HCT116 (cell line): Measurements from ENCODE around the gene FOS. TPM values are rescaled to one million over a fixed set of nuclear protein-coding genes. Genes with fewer than 3 reads are reported as not detected.

Experiments used
- ATAC-seq: fragments of 200-7000 bp; cut with Tn5 transposase; 2 replicates; pipeline ENCODE4 v1.9.1; 2020; ENCODE audit warnings: mild to moderate bottlenecking, moderate library complexity
- BruUV-seq: library from RNA; stranded (reverse); fragments of 400-500 nt; replicated peaks from 2 replicates; lab custom pipeline; 2021; lab: Mats Ljungman, UMichigan
- CTCF ChIA-PET: fragments of 300-600 bp; sonication (Branson Sonifier 250); formaldehyde crosslinking; loops from one replicate; lab custom pipeline; 2021; ENCODE audit warnings: antibody characterized with exemption; lab: Charles Lee
- POLR2A ChIA-PET: fragments of 300-600, 350-600 bp; sonication (Branson Sonifier 250); formaldehyde crosslinking; loops from one replicate; lab custom pipeline; 2021; ENCODE audit warnings: antibody characterized with exemption; lab: Charles Lee
- RAD21 ChIA-PET, 2 experiments: fragments of 300-600 bp; sonication (Branson Sonifier 250); formaldehyde crosslinking; loops; one replicate each; lab custom pipeline; 2023; ENCODE audit warnings: low total read pairs in 2 of 2; ENCODE audit not compliant: uncharacterized antibody in 2 of 2, unreplicated experiment in 2 of 2, low non-redundant PET in 1 of 2; lab: Charles Lee
- DNase-seq: peaks from one replicate; pipeline ENCODE4 v3.0.0-alpha.2; 2010; ENCODE audit warnings: low read depth, low spot score
- H2AFZ ChIP-seq: fragments of 200-600 bp; shearing (Covaris generic), sonication (generic); 2 replicates; pipeline ENCODE4 v1.6.1; 2017; ENCODE audit warnings: low read depth, mixed run types, mixed read lengths, antibody characterized with exemption, low read length; ENCODE audit not compliant: poor library complexity, severe bottlenecking
- H3K27ac ChIP-seq: 2 replicates; pipeline ENCODE4 v1.5.1; 2012; ENCODE audit warnings: low read depth, low read length
- H3K27me3 ChIP-seq: fragments of 200-600 bp; sonication (generic); 2 replicates; pipeline ENCODE4 v1.6.1; 2016; ENCODE audit warnings: mixed run types, low read length, mixed read lengths; ENCODE audit not compliant: insufficient read depth
- H3K36me3 ChIP-seq, 2 experiments: fragments of 200-500 bp in 1 of 2; fragments of 200-600 bp in 1 of 2; sonication (Bioruptor generic) in 1 of 2; sonication (generic) in 1 of 2; 2 replicates each; pipeline versions ENCODE4 v1.5.1 to v1.6.1; 2014 to 2016; ENCODE audit warnings: low read length in 2 of 2, inconsistent platforms in 1 of 2, mixed read lengths in 1 of 2, mixed run types in 1 of 2; ENCODE audit not compliant: insufficient read depth in 2 of 2, control insufficient read depth in 1 of 2
- H3K4me1 ChIP-seq, 2 experiments: fragments of 200-600 bp in 1 of 2; sonication (generic) in 1 of 2; 2 replicates each; pipeline versions ENCODE4 v1.5.1 to v1.6.1; 2012 to 2017; ENCODE audit warnings: low read length in 2 of 2, inconsistent platforms in 1 of 2, mild to moderate bottlenecking in 1 of 2, mixed read lengths in 1 of 2, mixed run types in 1 of 2, moderate library complexity in 1 of 2; ENCODE audit not compliant: insufficient read depth in 2 of 2, control insufficient read depth in 1 of 2
- H3K4me2 ChIP-seq: fragments of 200-600 bp; sonication (generic); 2 replicates; pipeline ENCODE4 v1.6.1; 2017; ENCODE audit warnings: mixed run types, low read length, mixed read lengths
- H3K4me3 ChIP-seq, 2 experiments: fragments of 200-600 bp in 1 of 2; sonication (generic) in 1 of 2; replicated peaks in 1 of 2; 2 replicates each; pipeline ENCODE4 v1.5.1; 2011 to 2016; ENCODE audit warnings: low read length in 2 of 2, control low read depth in 1 of 2, low read depth in 1 of 2, mild to moderate bottlenecking in 1 of 2, mixed read lengths in 1 of 2, mixed run types in 1 of 2
- H3K79me2 ChIP-seq: fragments of 200-600 bp; sonication (generic); 2 replicates; pipeline ENCODE4 v1.6.1; 2017; ENCODE audit warnings: mild to moderate bottlenecking, mixed run types, low read length, moderate library complexity, mixed read lengths; ENCODE audit not compliant: insufficient read depth
- H3K9ac ChIP-seq: fragments of 200-600 bp; sonication (generic); 2 replicates; pipeline ENCODE4 v1.6.1; 2016; ENCODE audit warnings: low read length, mixed read lengths
- H3K9me2 ChIP-seq: fragments of 200-600 bp; sonication (generic), shearing (Covaris generic); 2 replicates; pipeline ENCODE4 v1.6.1; 2017; ENCODE audit warnings: mixed run types, mild to moderate bottlenecking, moderate library complexity; ENCODE audit not compliant: insufficient read depth
- H3K9me3 ChIP-seq, 2 experiments: fragments of 200-500 bp in 1 of 2; fragments of 200-600 bp in 1 of 2; sonication (Bioruptor generic) in 1 of 2; sonication (generic) in 1 of 2; 2 replicates each; pipeline ENCODE4 v1.6.1; 2014 to 2017; ENCODE audit warnings: low read length in 2 of 2, mixed read lengths in 2 of 2, inconsistent platforms in 1 of 2, low read depth in 1 of 2, mild to moderate bottlenecking in 1 of 2, mixed run types in 1 of 2, moderate library complexity in 1 of 2; ENCODE audit not compliant: control insufficient read depth in 1 of 2, insufficient read depth in 1 of 2
- H4K20me1 ChIP-seq: fragments of 200-600 bp; sonication (generic), shearing (Covaris generic); 2 replicates; pipeline ENCODE4 v1.6.1; 2017; ENCODE audit warnings: mixed run types, mild to moderate bottlenecking, moderate library complexity; ENCODE audit not compliant: insufficient read depth
- ATF3 ChIP-seq: IDR thresholded peaks from 2 replicates; pipeline ENCODE4 v1.6.1; 2012
- CBX3 ChIP-seq: IDR thresholded peaks from 2 replicates; pipeline ENCODE4 v1.6.1; 2012; ENCODE audit warnings: low read depth
- CTCF ChIP-seq, 3 experiments: fragments of 200-600 bp in 1 of 3; sonication (generic) in 1 of 3; IDR thresholded peaks in 2 of 3; conservative IDR thresholded peaks in 1 of 3; 2 replicates each; pipeline ENCODE4 v1.5.1; 2012 to 2017; ENCODE audit warnings: low read depth in 2 of 3, low read length in 2 of 3, antibody characterized with exemption in 1 of 3, borderline replicate concordance in 1 of 3, control low read depth in 1 of 3, mild to moderate bottlenecking in 1 of 3, mixed read lengths in 1 of 3, mixed run types in 1 of 3, moderate library complexity in 1 of 3; ENCODE audit not compliant: insufficient read depth in 1 of 3
- EZH2 ChIP-seq: fragments of 200-600 bp; sonication (generic); IDR thresholded peaks from 2 replicates; pipeline ENCODE4 v1.6.1; 2017; ENCODE audit warnings: antibody characterized with exemption, mixed run types
- FOSL1 ChIP-seq: IDR thresholded peaks from 2 replicates; pipeline ENCODE4 v1.6.1; 2012; ENCODE audit warnings: low read depth
- JUND ChIP-seq: IDR thresholded peaks from 2 replicates; pipeline ENCODE4 v1.6.1; 2012
- POLR2AphosphoS5 ChIP-seq: IDR thresholded peaks from 2 replicates; pipeline ENCODE4 v1.6.1; 2011; ENCODE audit warnings: mild to moderate bottlenecking, low read depth, low read length, moderate library complexity
- SIN3A ChIP-seq: IDR thresholded peaks from 2 replicates; pipeline ENCODE4 v1.6.1; 2012; ENCODE audit warnings: low read depth
- SP1 ChIP-seq: IDR thresholded peaks from 2 replicates; pipeline ENCODE4 v1.6.1; 2012; ENCODE audit warnings: low read depth
- SRF ChIP-seq: IDR thresholded peaks from 2 replicates; pipeline ENCODE4 v1.6.1; 2012; ENCODE audit warnings: low read depth
- YY1 ChIP-seq: IDR thresholded peaks from 2 replicates; pipeline ENCODE4 v1.6.1; 2011; ENCODE audit warnings: low read length, low read depth, moderate library complexity, mild to moderate bottlenecking; ENCODE audit not compliant: insufficient replicate concordance; ENCODE audit errors: extremely low read depth
- ZBTB33 ChIP-seq: IDR thresholded peaks from 2 replicates; pipeline ENCODE4 v1.6.1; 2011; ENCODE audit warnings: mild to moderate bottlenecking, low read length, moderate library complexity; ENCODE audit not compliant: insufficient replicate concordance; ENCODE audit errors: extremely low read depth
- intact Hi-C: fragments of 100-400 bp; cut with micrococcal nuclease; formaldehyde crosslinking; loops from 2 replicates; pipeline ENCODE4 v1.10.0; 2022
- total RNA-seq: library from RNA; stranded (reverse); gene quantifications from one replicate; pipeline ENCODE4 v1.2.1, GENCODE V29; 2021; ENCODE audit not compliant: unreplicated experiment

The FOS gene
- total RNA-seq, 1 experiment from 2014 or later: 50.4 TPM

GRCh38 chr14:75292886-75293285 is 14.3 kb downstream of the FOS start:
- no peak overlapping the region for H3K27ac ChIP-seq
- CTCF ChIA-PET: no interaction called here

More at GRCh38 chr14:75292886-75293285, 14.3 kb downstream of the FOS start:
- DNase-seq (no peak), ATAC-seq (no peak)
- intact Hi-C loops: no loop called here
- Histone ChIP-seq H2AFZ (no peak overlapping the region), H3K9me2 (no peaks in the 10 kb centered on the region), H3K4me2 (no peak overlapping the region; the same call in 1 of the 2 replicates), H3K27me3 (no peaks in the 10 kb centered on the region), H3K9me3 (no peaks in the 10 kb centered on the region), H3K36me3 (no peaks in the 10 kb centered on the region), H3K4me1 (peaks cover 22 to 31% of the 10 kb centered on the region in 2 experiments), H3K9ac (0 out of 2 replicates have a peak overlapping the region, but pooled peaks have one; percentile 71), H3K4me3 (no peak overlapping the region), H4K20me1 (no peaks in the 10 kb centered on the region), H3K79me2 (no peaks in the 10 kb centered on the region)
- POLR2A ChIA-PET: interaction anchor here (0.7 to 0.8 kb wide), 2 partner anchors 12 to 359 kb away, joined by 4 read pairs; no protein-coding TSS in a partner anchor
- no TSS peak for BruUV-seq
- TF ChIP-seq SP1: no peak
- no peak for TF ChIP-seq CTCF (IDR thresholded peaks at IDR 0.05 in 2 of 3, conservative IDR thresholded peaks at IDR 0.05 in 1 of 3; ENCODE audit: borderline replicate concordance in 1 of 3, insufficient read depth in 1 of 3, low read depth in 2 of 3, low read length in 2 of 3)
- no peak for TF ChIP-seq EZH2
- no peak for TF ChIP-seq SRF
- TF ChIP-seq ATF3: no peak
- TF ChIP-seq YY1: no peak
- TF ChIP-seq SIN3A: no peak
- TF ChIP-seq ZBTB33: no peak
- no peak for TF ChIP-seq FOSL1
- no peak for TF ChIP-seq POLR2AphosphoS5
- TF ChIP-seq CBX3: no peak
- TF ChIP-seq JUND: no peak
- RAD21 ChIA-PET: no interaction called here
